SH-SY5Y (cell line): Measurements from ENCODE around the gene SFXN4.

Experiments used
- GATA2 ChIP-seq: IDR thresholded peaks from 2 replicates; pipeline ENCODE4 v1.6.1; 2011; ENCODE audit warnings: mild to moderate bottlenecking, low read depth, low read length
- GATA3 ChIP-seq: IDR thresholded peaks from 2 replicates; pipeline ENCODE4 v1.6.1; 2011; ENCODE audit warnings: low read depth, mild to moderate bottlenecking, low read length, moderate library complexity

- TF ChIP-seq GATA2, result no peak
- no peak for TF ChIP-seq GATA3
Measured at GRCh38 chr10:119153661-119154060, 11.9 kb downstream of the SFXN4 start.
